NCI-H1048 (cell line): ENCODE results near the gene DUSP9.
A peak's percentile ranks its signal among the peaks of the same experiment; 100 is the strongest.
"Not testable (repeated sequence)": the region's sequence is repeated elsewhere in the genome, so short reads cannot be mapped to it uniquely, and the experiment has no call there.

Experiments used
- DNase-seq: peaks from one replicate; lab custom pipeline; 2025; lab: John Stamatoyannopoulos, UW

The DUSP9 gene, protein sequence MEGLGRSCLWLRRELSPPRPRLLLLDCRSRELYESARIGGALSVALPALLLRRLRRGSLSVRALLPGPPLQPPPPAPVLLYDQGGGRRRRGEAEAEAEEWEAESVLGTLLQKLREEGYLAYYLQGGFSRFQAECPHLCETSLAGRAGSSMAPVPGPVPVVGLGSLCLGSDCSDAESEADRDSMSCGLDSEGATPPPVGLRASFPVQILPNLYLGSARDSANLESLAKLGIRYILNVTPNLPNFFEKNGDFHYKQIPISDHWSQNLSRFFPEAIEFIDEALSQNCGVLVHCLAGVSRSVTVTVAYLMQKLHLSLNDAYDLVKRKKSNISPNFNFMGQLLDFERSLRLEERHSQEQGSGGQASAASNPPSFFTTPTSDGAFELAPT

GRCh38 chrX:153646620-153647373 is at the start of gene DUSP9:
DUSP9 (plus strand) TSS chrX:153647203; CDS start chrX:153647954, 751 bp downstream.
- peak; percentile 35 for DNase-seq

DNA sequence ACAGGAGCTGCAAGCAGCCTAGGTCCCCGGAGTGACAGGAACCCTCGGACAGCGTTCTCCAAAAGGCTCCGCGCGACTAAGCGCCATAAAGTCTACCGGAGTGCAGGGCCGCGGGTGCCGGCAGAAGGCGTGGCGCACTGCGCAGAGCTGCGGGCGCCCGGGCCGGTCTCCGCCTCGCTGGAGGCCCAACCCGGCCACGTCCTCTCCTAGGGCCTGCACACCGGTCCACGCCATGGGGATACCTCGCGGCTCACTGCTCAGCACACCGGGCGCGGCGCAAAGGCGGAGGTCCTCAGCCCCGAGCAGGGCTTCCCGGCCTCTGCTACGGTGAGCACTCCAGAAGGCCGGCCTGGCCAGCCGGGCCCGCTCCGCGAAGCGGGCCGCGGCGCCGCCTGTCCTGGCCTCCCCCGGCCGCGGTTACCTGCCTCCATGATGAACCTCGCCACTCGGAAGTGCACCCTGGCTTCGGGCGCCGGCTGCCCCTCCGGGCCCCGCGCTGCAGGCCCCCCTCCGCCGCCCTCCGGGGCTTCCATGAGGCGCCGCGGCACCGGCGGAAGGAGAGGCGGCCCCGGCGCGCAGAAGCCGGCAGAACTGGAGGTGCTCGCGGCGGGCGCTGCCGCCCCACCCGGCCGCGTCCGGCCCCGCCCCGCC is 48.3 kb upstream of the DUSP9 start, which contains the start of gene CCNQ:
Gene CCNQ, minus strand, starts transcription at position 599 of the 651 bp plus-strand sequence. Its CDS starts 66 bp downstream, at position 533.
- no peak for DNase-seq

- peak; percentile 47 for DNase-seq
Measured at GRCh38 chrX:153599192-153600031, 47.6 kb upstream of the DUSP9 start.

DNA sequence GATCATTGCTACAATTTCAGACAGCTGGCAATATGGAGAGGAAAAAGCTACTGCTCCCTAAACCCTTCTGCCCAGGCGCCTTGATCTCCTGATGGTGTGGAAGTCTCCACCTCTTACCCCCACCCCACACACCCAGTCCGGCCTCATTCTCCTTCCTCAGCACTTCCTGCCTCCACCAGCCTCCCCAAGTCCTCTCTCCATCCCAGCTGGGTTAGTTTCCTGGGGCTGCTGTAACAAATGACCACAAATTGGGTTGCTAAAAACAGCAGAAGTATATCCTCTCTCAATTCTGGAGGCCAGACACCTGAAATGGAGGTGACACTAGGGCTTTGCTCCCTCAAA is 47.0 kb upstream of the DUSP9 start:
- DNase-seq, result no peak

DNA sequence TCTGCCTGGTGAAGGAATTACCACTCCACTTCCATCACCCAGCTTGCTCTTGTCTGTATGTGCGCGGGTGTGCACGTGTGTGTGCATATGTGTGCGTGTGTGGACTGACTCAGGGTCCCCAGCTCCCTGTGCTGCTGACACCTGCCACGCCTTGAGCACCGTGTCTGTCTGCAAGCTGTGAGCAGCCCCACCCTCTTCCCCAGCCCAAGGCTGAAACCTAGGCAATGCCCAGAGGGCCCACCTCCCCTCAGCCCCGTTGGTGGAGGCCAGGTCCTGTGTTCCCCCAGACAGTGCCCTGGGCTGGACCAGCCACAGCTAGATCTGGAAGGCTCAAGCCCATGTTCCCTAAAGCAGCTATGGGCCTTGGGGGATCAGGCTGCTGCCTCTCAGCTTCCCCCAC is 46.1 kb upstream of the DUSP9 start:
- DNase-seq, result no peak

GRCh38 chrX:153601511-153602110 is 45.4 kb upstream of the DUSP9 start:
- DNase-seq, result no peak

DNA sequence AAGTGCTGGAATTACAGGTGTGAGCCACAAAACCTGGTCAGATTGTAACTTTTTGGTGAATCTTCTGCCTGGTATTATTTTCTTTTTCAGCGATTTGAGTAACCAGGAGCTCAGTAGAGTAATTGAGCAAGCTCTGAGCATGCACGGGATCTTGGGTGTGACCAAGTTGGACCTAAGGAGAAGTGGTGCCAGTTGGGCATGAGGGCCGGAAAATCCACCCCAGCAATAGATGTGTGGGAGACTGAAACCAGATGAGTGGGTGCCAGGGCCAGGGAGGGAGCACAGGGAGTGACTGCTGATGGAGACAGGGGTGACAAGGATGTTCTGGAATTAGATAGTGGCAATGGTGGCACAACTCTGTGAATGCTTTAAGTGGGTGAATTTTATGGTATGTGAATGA is 44.4 kb upstream of the DUSP9 start:
- DNase-seq, result no peak

- DNase-seq, result no peak
Measured at GRCh38 chrX:153603131-153603656, 43.8 kb upstream of the DUSP9 start.

GRCh38 chrX:153604666-153605380 is 42.2 kb upstream of the DUSP9 start:
- not testable (repeated sequence) for DNase-seq

GRCh38 chrX:153606503-153606902 is 40.5 kb upstream of the DUSP9 start:
- no peak for DNase-seq

DNA sequence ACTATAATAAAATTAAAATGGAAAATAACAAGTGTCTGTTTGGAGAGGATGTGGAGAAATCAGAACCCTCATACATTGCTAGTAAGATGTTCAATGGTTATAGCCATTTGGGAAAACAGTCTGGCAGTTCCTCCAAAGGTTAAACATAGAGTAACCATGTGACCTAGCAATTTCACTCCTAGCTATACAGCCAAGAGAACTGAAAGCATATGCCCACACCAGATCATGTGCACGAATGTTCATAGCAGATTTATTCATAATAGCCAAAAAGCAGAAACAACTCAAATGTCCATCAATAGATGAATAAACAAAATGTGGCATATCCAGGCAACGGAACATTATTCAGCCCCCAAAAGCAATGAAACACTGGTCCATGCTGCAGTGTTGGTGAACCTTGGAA is 38.6 kb upstream of the DUSP9 start:
- DNase-seq, result no peak

- no peak for DNase-seq
Measured at GRCh38 chrX:153608806-153609205, 38.2 kb upstream of the DUSP9 start.

DNA sequence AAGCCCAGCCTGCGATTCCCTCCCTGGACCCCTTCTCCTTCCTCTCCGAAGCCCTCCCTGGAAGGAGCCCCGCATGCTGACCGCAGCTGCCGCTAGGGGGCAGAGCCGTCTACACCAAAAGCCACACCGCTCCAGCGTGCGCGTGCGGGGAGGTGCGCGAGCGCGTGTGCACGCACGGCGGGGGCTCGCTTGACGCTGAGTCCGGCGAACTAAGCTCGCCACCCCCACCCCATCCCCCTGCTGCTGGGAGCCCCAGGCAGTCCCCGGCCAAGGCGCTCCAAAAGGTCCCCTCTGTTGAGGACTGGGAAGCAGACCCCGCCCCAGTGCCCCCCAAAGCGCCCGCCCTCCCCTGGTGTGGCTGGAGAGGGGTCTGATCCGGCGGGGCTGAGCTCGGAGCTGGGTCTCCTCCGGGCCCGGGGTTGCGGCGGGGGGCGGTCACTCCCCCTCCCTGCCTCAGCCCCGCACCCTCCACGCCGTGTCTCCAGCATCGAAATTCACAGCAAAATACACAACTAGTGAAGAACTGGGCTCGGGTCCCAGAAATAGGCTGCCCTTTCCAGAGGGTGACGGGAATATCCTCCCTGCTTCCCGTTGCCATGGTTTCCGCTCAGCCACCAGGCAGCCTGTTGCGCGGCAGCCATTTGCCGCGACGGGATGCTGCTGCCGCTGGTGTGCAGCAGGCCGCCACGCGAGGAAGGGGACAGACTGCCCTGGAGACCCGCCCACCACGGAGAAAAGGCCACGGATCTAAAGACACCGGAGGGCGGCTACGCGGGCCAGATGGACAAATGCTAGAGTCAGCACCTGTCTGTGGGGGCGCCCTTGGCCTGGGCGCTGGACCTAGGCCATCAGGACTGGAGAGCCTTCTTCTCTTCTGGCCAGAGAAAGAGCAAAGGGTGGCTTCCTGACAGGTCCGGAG is 36.8 kb upstream of the DUSP9 start:
- no peak for DNase-seq

- DNase-seq, result no peak
Measured at GRCh38 chrX:153610836-153611213, 36.2 kb upstream of the DUSP9 start.

DNA sequence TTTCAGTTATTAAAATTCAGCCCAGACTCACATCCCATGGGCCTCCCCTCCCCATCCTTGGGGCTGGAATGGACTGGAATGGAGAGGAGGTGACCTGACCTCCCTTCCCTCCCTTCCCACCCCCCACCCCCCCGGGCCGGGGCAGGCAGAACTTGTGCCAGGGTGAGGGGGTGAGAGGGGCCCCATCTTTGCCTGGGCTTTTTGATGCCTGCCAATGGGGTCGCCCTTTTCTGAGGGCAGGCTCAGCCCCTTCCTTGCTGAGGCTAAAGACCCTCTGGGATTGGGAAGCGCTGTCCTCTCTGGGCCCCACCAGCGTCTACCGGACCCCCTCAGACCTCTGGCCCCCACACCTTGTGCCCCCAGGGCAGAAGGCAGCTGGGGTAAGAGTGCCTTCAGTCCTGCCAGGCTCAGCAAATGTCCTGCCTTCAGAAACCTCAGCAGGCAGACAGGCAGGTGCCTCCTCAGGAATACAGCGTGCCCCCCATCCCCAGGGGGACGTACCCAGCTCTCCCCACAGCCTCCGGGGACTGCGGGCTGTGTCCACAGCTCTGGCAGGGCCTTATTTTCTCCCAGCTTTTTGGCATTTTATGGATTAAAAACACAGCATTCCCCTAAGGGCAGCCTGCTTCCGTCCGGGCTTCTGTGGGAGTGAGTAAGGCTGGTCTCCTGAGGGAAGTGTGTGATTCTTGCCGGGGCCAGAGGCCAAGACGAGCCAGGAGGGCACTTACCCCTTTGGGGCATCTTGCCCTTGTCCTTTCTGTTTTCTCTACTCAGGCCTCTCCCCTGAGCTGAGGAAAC is 35.5 kb upstream of the DUSP9 start:
- DNase-seq, result no peak

DNA sequence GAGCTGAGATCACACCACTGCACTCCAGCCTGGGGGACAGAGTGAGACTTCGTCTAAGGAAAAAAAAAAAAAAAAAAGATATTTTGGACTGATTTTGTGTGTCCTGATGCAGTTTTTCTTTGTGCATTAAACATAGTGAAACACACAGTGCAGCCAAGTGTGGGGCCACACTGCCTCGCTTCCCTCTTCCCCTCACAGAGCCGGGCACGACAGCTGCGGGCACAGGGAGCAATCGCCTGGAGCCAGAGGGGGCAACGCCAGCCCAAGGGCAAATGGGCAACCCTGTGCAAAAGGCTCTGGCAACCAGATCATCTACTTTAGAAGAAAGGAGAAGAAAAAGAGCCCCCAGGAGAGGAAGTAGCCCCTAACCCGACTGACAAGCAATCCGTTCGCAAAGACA is 34.6 kb upstream of the DUSP9 start:
- DNase-seq, result no peak

DNA sequence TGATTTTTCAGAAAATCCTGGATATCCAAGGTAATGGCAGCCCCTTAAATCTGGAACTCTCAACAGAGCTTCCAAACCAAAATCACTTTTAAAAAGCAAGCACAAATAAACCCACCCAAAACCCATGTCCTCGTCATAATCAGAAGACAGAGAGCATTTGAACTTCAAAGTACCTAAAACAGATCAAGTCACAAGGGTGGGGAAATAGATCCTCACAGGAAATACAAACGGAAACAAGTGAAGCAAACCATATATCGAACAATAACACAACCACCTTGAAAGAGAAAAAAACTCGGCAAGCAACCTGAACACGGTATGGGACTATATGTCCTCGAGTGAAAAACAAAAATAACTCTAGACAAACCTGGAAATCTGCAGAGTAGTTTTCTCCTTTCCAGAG is 32.2 kb upstream of the DUSP9 start:
- no peak for DNase-seq

DNA sequence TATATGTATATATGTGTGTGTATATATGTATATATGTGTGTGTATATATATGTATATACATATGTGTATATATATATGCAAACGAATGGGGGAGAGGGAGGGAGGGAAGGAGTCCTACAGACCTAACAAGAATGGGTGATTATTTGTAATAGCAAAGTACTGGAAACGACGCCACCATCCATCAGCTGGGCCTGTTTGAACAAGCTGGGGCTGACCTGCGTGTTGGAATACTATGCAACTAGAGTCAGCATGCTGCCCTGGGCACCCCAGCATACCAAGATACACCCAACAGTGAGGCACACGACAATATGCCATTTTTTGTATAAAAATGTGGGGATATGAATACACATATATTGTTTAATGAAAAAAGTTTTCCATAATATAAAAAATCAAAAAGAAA is 26.4 kb upstream of the DUSP9 start:
- DNase-seq, result no peak
